Transverse colon (tissue), 4 donors: ENCODE data around the gene MRPS5. TPM values are rescaled to one million over a fixed set of nuclear protein-coding genes. Genes with fewer than 3 reads are reported as not detected.
"Not testable (repeated sequence)": the region's sequence is repeated elsewhere in the genome, so short reads cannot be mapped to it uniquely, and the experiment has no call there.

ENCODE experiments used
- DNase-seq: peaks from one replicate; pipeline ENCODE4 v3.0.0-alpha.2; 2019
- H3K27ac ChIP-seq, 4 donors: fragments of 200-600 bp; sonication (generic); 2 replicates each; pipeline ENCODE4 v1.5.1; 2016 to 2018; ENCODE audit warnings: inconsistent platforms in 4 of 4
- H3K27me3 ChIP-seq: fragments of 200-600 bp; sonication (generic); 2 replicates; pipeline ENCODE4 v1.5.1; 2017; ENCODE audit warnings: inconsistent platforms
- H3K36me3 ChIP-seq, 4 donors: fragments of 200-600 bp; sonication (generic); 2 replicates each; pipeline ENCODE4 v1.5.1; 2017 to 2019; ENCODE audit warnings: inconsistent platforms in 4 of 4
- H3K4me1 ChIP-seq, 4 donors: fragments of 200-600 bp; sonication (generic); 2 replicates each; pipeline ENCODE4 v1.5.1; 2017 to 2020; ENCODE audit warnings: inconsistent platforms in 4 of 4
- H3K4me3 ChIP-seq, 4 donors: fragments of 200-600 bp; sonication (generic); 1 replicate in 1 of 4; 2 replicates in 3 of 4; pipeline versions ENCODE4 v1.5.1 to v1.6.1; 2017 to 2019; ENCODE audit warnings: inconsistent platforms in 4 of 4
- H3K9me3 ChIP-seq, 2 donors: fragments of 200-600 bp; sonication (generic); 2 replicates each; pipeline ENCODE4 v1.5.1; 2017 to 2019; ENCODE audit warnings: inconsistent platforms in 2 of 2
- CTCF ChIP-seq, 5 experiments: fragments of 200-600 bp in 3 of 5; fragments of 450-650 bp in 2 of 5; sonication (generic) in 3 of 5; IDR thresholded peaks; 1 replicate in 2 of 5; 2 replicates in 3 of 5; pipeline ENCODE4 v1.5.1; 2016 to 2017; ENCODE audit warnings: antibody characterized with exemption in 5 of 5, inconsistent platforms in 3 of 5, mild to moderate bottlenecking in 2 of 5, moderate library complexity in 1 of 5
- EP300 ChIP-seq: sonication (generic); formaldehyde crosslinking; IDR thresholded peaks from one replicate; pipeline ENCODE4 v1.6.1; 2017; ENCODE audit warnings: antibody characterized with exemption, low read depth
- POLR2A ChIP-seq: fragments of 450-650 bp; IDR thresholded peaks from one replicate; pipeline ENCODE4 v1.6.1; 2016; ENCODE audit warnings: antibody characterized with exemption, mild to moderate bottlenecking, moderate library complexity
- POLR2AphosphoS5 ChIP-seq, 3 donors: sonication (generic); formaldehyde crosslinking; IDR thresholded peaks; one replicate each; pipeline ENCODE4 v1.6.1; 2016; ENCODE audit warnings: antibody characterized with exemption in 3 of 3
- WGBS, 2 donors: methylation state at CpG; one replicate each; pipeline ENCODE4 v1.1.5; 2018; ENCODE audit warnings: low coverage in 1 of 2; 5-methylcytosine and 5-hydroxymethylcytosine counted together
- in situ Hi-C, 4 donors: fragments of 200-750 bp; cut with MboI; loops; one replicate each; pipeline versions ENCODE4 v1.15.0 to v1.15.1; 2017; ENCODE audit warnings: low sequenced_read_pairs in 3 of 4, low pct_ligation_motif_present in 1 of 4, low pct_unique_long_range_greater_than_20kb in 1 of 4
- intact Hi-C: fragments of 100-400 bp; cut with DNase I; formaldehyde crosslinking; loops from one replicate; pipeline ENCODE4 v1.15.1; 2023; ENCODE audit warnings: low total_unique reads
- total RNA-seq, 4 donors: library from RNA; depleted of rRNA; stranded (reverse); fragments of >200 nt; gene quantifications; one replicate each; pipeline ENCODE4 v1.1.0, GENCODE V29; 2016

MRPS5 gene
- total RNA-seq, 4 donors from 2014 or later = 61.7 to 145 (median 77.2) TPM

- WGBS, 2 donors = 96% methylated on average over 1 of the region's 1 CpG; no CpG with 5 or more reads in 1 of the 2 donors
- Histone ChIP-seq H3K4me1 (peaks cover 0 to 6% (median 2%) of the 10 kb centered on the region in 4 donors), H3K27ac (no peak overlapping the region), H3K9me3 (no peaks in the 10 kb centered on the region), H3K27me3 (no peaks in the 10 kb centered on the region), H3K36me3 (no peaks in the 10 kb centered on the region), H3K4me3 (no peak overlapping the region)
- intact Hi-C loops = no loop called here
- no peak for DNase-seq
- in situ Hi-C loops = no loop called here
- TF ChIP-seq POLR2A (no peak), EP300 (no peak), CTCF (IDR thresholded peaks at IDR 0.05) (no peak), POLR2AphosphoS5 (IDR thresholded peaks at IDR 0.05) (no peak)
Observed at GRCh38 chr2:95039363-95039762, 82.2 kb downstream of the MRPS5 start.

- 81 to 88% methylated on average over 2 to 4 of the region's 4 CpGs for WGBS, 2 donors
- Histone ChIP-seq H3K36me3 (no peaks in the 10 kb centered on the region), H3K9me3 (no peaks in the 10 kb centered on the region), H3K4me1 (peaks cover 0 to 5% (median 2%) of the 10 kb centered on the region in 4 donors), H3K4me3 (no peak overlapping the region), H3K27me3 (no peaks in the 10 kb centered on the region), H3K27ac (no peak overlapping the region)
- TF ChIP-seq POLR2AphosphoS5 (IDR thresholded peaks at IDR 0.05) = no peak
- no peak for TF ChIP-seq EP300
- no peak for TF ChIP-seq CTCF (IDR thresholded peaks at IDR 0.05)
- no peak for TF ChIP-seq POLR2A
- intact Hi-C loops = no loop called here
- no peak for DNase-seq
- in situ Hi-C loops = no loop called here
Observed at GRCh38 chr2:95038635-95039298, 82.8 kb downstream of the MRPS5 start.

GRCh38 chr2:95037841-95038585 is 83.6 kb downstream of the MRPS5 start:
- intact Hi-C loops = not testable (repeated sequence)
- WGBS, 2 donors = 77 to 91% methylated on average over 3 of the region's 3 CpGs

GRCh38 chr2:95037384-95037839 is 84.2 kb downstream of the MRPS5 start:
- TF ChIP-seq CTCF (IDR thresholded peaks at IDR 0.05) = no peak
- TF ChIP-seq EP300 = no peak
- TF ChIP-seq POLR2AphosphoS5 (IDR thresholded peaks at IDR 0.05) = no peak
- no peak for TF ChIP-seq POLR2A
- no peak overlapping the region for H3K4me3 ChIP-seq
- intact Hi-C loops = no loop called here
- in situ Hi-C loops = no loop called here
- H3K27ac ChIP-seq = no peak overlapping the region
- no peaks in the 10 kb centered on the region for H3K9me3 ChIP-seq
- no peaks in the 10 kb centered on the region for H3K4me1 ChIP-seq
- H3K36me3 ChIP-seq = no peaks in the 10 kb centered on the region
- DNase-seq = no peak
- WGBS, 2 donors = 79 to 88% methylated on average over 2 of the region's 2 CpGs
- H3K27me3 ChIP-seq = no peaks in the 10 kb centered on the region

More at GRCh38 chr2:95037841-95038585, 83.6 kb downstream of the MRPS5 start:
- DNase-seq, H3K4me1 ChIP-seq, H3K36me3 ChIP-seq, H3K27me3 ChIP-seq, H3K9me3 ChIP-seq, H3K4me3 ChIP-seq, H3K27ac ChIP-seq, in situ Hi-C loops: not testable (repeated sequence)
